ENCODE results near the gene LRRC45. TPM values are rescaled to one million over a fixed set of nuclear protein-coding genes. Genes with fewer than 3 reads are reported as not detected.

Gene LRRC45
- 6.6 to 14.0 TPM (median 12.5 TPM) in 5 replicates for total RNA-seq (2022; extraction: Qiagen RNA extraction)

DNA sequence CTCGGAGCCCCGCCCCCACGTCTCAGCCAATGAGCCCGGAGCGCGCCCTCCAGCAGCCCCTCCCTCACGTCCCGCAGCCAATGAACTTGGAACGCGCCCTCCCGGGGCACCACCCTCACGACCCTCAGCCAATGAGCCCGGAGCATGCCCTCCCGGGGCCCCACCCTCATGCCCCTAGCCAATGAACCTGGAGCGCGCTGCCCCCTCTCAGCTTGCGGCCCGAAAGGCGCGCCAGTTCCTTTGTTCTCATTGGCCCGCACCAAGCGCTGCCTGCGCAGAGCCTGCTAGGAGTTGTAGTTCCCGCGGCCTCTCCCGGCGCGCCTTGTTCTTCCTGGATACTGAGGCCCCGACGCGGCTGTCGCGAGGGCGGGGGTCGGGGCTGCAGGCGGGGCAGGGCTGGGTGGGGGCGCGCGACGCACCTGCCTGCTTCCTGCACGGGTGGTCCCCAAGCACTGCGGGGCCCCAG, at the start of gene LRRC45:
LRRC45 (plus strand) TSS at position 325 of the 466 bp plus-strand sequence. CDS start 339 bp downstream, outside the sequence.

DNA sequence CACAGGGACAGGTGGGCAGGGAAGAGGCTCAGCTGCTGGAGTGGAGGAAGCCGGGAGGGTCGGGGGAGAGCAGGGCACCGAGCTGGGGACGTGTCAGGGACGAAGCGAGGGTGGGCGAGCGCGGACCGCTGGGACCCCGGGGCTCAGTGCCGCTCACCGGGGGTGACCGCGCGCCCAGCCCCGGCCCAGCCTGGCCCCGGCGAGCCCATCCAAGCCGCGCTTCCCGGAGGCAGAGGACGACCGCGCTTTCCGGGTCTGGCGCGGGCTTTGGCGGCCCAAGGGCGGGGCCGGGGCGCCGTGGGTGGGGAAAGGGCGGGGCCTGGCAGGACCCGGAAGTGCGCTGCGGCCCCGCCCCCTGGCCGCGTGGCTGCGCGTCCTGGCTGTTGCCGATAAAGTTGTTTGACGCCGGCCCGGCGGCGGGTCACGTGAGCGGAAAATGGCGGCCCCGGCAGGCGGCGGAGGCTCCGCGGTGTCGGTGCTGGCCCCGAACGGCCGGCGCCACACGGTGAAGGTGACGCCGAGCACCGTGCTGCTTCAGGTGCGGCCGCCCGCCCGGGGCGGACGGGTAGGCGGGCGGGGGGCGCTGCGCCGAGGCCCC, 45.8 kb upstream of the LRRC45 start, which contains the start of gene ASPSCR1:
ASPSCR1 (plus strand) TSS at position 419 of the 598 bp plus-strand sequence; CDS start at position 437, 18 bp downstream.

DNA sequence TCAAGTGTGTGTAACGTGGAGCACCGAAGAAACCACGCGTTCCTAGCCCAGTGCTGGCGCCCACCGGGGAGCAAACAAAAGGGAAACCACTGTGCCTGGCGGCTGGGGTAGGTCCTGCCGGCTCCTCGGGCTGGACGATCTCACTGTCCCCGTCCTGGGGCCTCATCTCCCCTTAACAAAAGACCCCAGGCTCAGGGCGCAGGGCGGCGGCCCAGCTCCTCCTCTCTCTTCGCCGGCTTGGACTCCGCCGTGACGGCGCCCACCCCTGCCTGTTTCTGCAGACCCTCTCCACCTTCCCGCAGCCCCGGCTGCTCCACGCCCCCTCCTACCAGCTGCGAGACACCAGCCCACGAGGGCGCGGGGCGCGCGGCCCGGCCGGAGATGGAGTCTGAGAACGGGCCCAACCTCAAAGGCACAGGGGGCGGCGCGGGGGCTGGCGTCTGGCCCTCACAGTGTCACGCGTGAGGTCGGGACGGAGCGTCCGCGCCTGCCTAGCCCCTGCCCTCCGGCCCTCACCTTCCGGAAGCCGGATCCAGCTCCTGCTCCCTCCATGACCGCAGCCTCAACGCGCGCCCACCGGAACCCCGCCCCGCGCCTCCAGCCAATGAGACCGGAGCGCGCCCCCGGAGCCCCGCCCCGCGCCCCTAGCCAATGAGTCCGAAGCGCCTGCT, 660 bp upstream of the LRRC45 start, which contains the start of gene CENPX:
CENPX (minus strand) TSS at position 569 of the 671 bp plus-strand sequence; CDS start at position 552, 17 bp downstream.

DNA sequence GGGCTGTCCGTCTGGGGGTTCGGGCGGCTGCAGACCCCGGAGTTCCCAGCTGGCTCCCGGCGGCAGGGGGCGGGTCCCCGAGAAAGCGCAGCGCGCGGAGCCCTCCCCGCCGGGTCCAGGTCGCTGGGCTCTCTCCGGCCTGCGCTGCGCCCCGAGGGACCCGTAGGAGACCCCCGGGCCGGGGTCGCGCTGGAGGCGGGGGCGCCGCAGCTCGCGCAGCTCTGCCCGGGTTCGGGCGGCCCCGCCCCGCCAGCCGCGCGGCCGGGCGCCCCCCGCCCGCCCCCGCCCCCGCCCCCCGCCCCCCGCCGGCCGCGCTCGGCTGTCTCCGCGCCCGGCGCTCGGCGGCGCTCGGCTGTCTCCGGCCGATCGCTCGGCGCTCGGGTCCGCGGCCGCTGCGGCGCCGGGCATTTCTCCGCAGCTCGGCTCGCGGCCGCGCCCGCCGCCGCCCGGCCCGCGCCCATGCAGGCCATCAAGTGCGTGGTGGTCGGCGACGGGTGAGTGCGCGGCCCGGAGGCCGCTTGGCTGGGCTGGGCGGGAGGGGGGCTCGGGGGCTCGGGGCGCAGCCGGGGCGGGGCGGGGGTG, 8.3 kb downstream of the LRRC45 start, which contains the start of gene RAC3:
RAC3 (plus strand) TSS at position 376 of the 582 bp plus-strand sequence; CDS start at position 460, 84 bp downstream.

DNA sequence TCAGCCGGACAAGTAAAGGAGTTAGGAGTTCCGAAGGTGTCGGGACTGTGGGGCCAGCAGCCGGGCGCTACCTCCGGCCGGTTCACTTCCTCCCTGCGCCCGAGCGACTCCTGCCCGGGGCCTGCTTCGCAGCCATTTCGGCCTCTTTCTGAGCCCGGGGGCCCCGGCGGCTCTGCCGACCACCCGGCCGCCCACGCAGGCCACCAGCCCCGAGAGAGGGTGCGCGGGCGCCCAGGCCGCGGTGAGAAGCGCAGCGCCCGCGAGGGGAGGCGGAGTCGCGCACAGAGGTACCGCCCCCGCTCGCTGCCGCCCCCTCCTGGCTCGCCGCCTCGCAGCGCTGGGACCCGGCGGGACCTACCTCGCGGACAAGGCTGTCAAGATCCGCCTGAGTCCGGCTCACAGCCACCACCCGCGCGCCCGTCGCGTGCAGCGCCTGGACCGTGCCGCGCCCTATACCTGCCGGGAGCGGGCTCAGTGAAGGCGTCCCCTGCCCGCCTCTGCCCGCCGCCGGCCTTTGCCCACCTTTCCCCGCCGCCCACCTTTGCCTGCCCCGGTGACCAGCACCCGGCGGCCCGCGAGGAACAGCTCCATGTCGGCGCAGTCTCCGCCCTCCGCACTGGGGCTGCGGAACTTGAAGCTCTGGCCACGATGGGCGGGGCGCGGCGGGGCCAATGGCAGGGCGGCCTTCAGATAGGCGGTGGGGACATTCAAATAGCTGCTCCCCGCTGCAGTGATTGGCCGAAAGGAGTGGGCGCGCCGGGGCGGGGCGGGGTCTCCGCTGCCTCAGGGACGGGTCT, 14.2 kb downstream of the LRRC45 start, which contains the start of gene DCXR:
DCXR (minus strand) TSS at position 606 of the 797 bp plus-strand sequence; CDS start at position 591, 15 bp downstream.

DNA sequence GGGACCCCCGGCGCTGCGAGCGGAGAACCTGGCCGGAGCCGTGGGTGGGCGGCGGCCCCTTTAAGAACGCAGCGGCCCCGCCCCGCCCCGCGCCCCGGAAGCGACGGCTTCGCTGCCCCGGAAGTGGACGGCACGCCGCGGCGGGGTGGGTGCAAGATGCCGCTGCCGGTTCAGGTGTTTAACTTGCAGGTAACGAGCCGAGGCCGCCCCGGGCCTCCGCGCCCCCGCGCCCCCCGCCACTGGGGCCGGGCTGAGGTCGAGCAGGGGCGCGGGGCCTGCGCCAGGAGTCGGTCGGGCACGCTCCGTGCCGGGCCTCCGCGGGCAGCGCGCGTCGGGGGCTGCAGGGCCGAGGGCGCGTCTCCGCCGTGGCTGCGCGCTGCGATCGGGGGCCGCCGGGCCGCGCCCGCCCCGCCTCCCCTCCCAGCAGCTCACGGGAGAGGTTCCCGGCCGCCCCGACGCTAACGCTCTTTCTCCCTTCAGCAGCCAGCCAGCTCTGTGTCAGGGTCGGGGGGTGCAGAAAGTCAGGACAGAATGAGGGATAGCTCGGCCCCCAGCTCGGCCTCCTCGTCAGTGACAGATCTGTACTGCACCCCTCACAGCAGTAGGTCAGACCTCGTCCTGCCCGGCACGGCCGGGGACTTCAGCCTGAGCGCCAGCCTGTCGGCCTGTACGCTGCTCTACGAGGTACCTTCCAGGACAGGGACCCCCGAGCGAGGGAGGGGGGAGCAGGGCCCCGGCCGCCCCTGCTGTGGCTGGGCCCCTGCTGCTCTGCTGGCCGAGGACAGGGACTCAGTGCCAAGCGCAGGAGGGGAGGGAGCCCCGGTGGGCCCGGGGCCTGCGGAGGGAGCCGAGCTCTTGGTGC, 28.9 kb downstream of the LRRC45 start, which contains the start of the genes GPS1 and RFNG:
GPS1 (plus strand) TSS at position 123 of the 862 bp plus-strand sequence; CDS start at position 157, 34 bp downstream.
RFNG (minus strand) TSS at position 36 of the 862 bp plus-strand sequence. CDS start 45 bp downstream, outside the sequence.

DNA sequence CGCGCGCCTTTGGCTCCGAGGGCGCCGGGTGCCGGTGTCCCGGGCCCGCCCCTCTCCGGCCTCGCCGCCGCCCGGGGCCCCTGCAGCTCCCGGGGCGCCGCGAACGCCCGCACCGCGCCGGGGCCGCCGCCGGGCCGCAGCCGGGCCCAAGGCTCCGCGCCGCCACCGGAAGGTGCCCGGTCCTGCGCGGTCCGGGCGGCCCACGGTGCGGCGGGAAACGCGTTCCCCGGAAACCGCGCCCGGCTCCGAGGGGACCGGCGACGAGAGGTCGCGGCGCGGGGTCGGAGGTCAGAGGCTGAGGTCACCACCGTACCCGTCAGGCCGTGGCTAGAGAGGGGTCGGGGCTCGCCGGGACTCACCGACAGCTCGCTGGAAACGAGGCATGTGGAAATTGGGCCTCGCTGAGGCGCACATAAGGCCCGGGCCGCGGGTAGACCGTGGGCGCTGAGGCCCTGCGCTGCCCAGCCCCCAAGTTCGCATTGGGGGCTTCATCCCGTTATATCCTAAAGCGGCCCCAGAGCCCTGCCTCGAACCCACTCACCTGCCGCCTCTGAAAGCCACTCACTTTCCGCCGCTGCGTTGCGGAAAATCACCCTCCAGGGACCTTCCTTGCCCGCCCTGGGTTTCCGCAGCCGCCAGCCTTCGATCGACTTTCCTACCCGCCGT, 42.7 kb downstream of the LRRC45 start, which contains the start of gene DUS1L:
DUS1L (minus strand) TSS at position 167 of the 666 bp plus-strand sequence. CDS start 745 bp downstream, outside the sequence.

Other genes starting within 250 kb of the LRRC45 start
- 0.08 to 0.56 TPM (median 0.33 TPM) in 5 replicates for gene GCGR, start 219.2 kb upstream of the LRRC45 start, total RNA-seq (2022; extraction: Qiagen RNA extraction)
- gene MCRIP1, start 190.0 kb upstream of the LRRC45 start, total RNA-seq (2022; extraction: Qiagen RNA extraction): 81.7 to 100 TPM (median 89.2 TPM) in 5 replicates
- gene PPP1R27, start 188.3 kb upstream of the LRRC45 start, total RNA-seq (2022; extraction: Qiagen RNA extraction): 0.19 to 0.42 TPM (median 0.27 TPM) in 5 replicates
- gene P4HB, start 162.8 kb upstream of the LRRC45 start, total RNA-seq (2022; extraction: Qiagen RNA extraction): 735 to 768 TPM (median 746 TPM) in 5 replicates
- 587 to 631 TPM (median 602 TPM) in 5 replicates for gene ARHGDIA, start 152.0 kb upstream of the LRRC45 start, total RNA-seq (2022; extraction: Qiagen RNA extraction)
- 182 to 229 TPM (median 212 TPM) in 5 replicates for gene ALYREF, start 131.7 kb upstream of the LRRC45 start, total RNA-seq (2022; extraction: Qiagen RNA extraction)
- 198 to 216 TPM (median 207 TPM) in 5 replicates for gene ANAPC11, start 131.6 kb upstream of the LRRC45 start, total RNA-seq (2022; extraction: Qiagen RNA extraction)
- 0.34 to 0.63 TPM (median 0.62 TPM) in 5 replicates for gene NPB, start 121.1 kb upstream of the LRRC45 start, total RNA-seq (2022; extraction: Qiagen RNA extraction)
- 13.7 to 17.4 TPM (median 16.1 TPM) in 5 replicates for gene PCYT2, start 111.9 kb upstream of the LRRC45 start, total RNA-seq (2022; extraction: Qiagen RNA extraction)
- gene SIRT7, start 105.1 kb upstream of the LRRC45 start, total RNA-seq (2022; extraction: Qiagen RNA extraction): 27.2 to 42.5 TPM (median 37.4 TPM) in 5 replicates
- 19.5 to 29.0 TPM (median 25.9 TPM) in 5 replicates for gene MAFG, start 95.6 kb upstream of the LRRC45 start, total RNA-seq (2022; extraction: Qiagen RNA extraction)
- gene PYCR1, start 86.0 kb upstream of the LRRC45 start, total RNA-seq (2022; extraction: Qiagen RNA extraction): 59.9 to 84.2 TPM (median 83.7 TPM) in 5 replicates
- not detected in 5 replicates for gene MYADML2, start 76.1 kb upstream of the LRRC45 start, total RNA-seq (2022; extraction: Qiagen RNA extraction)
- gene NOTUM, start 62.1 kb upstream of the LRRC45 start, total RNA-seq (2022; extraction: Qiagen RNA extraction): 0.20 to 0.44 TPM (median 0.31 TPM) in 5 replicates
- gene ASPSCR1, start 45.7 kb upstream of the LRRC45 start, total RNA-seq (2022; extraction: Qiagen RNA extraction): 17.1 to 25.9 TPM (median 24.4 TPM) in 5 replicates
- 145 to 169 TPM (median 152 TPM) in 5 replicates for gene CENPX, start 427 bp upstream of the LRRC45 start, total RNA-seq (2022; extraction: Qiagen RNA extraction)
- gene RAC3, start 8.4 kb downstream of the LRRC45 start, total RNA-seq (2022; extraction: Qiagen RNA extraction): 26.3 to 41.3 TPM (median 39.9 TPM) in 5 replicates
- gene DCXR, start 14.4 kb downstream of the LRRC45 start, total RNA-seq (2022; extraction: Qiagen RNA extraction): 67.6 to 94.3 TPM (median 88.7 TPM) in 5 replicates
- 16.9 to 23.8 TPM (median 22.2 TPM) in 5 replicates for gene RFNG, start 28.5 kb downstream of the LRRC45 start, total RNA-seq (2022; extraction: Qiagen RNA extraction)
- 98.9 to 142 TPM (median 133 TPM) in 5 replicates for gene GPS1, start 28.6 kb downstream of the LRRC45 start, total RNA-seq (2022; extraction: Qiagen RNA extraction)
- gene DUS1L, start 42.5 kb downstream of the LRRC45 start, total RNA-seq (2022; extraction: Qiagen RNA extraction): 71.1 to 133 TPM (median 117 TPM) in 5 replicates
- 86.5 to 156 TPM (median 150 TPM) in 5 replicates for gene FASN, start 74.9 kb downstream of the LRRC45 start, total RNA-seq (2022; extraction: Qiagen RNA extraction)
- gene CCDC57, start 189.5 kb downstream of the LRRC45 start, total RNA-seq (2022; extraction: Qiagen RNA extraction): 16.5 to 28.0 TPM (median 23.8 TPM) in 5 replicates
- gene SLC16A3, start 205.7 kb downstream of the LRRC45 start, total RNA-seq (2022; extraction: Qiagen RNA extraction): 122 to 172 TPM (median 152 TPM) in 5 replicates